NB4 (cell line): ENCODE results near the gene SCAMP5.

Experiments used
- DNase-seq: peaks from one replicate; pipeline ENCODE4 v3.0.0; 2010; ENCODE audit warnings: low read depth
- H3K4me3 ChIP-seq: one replicate; pipeline ENCODE4 v1.5.1; 2011; ENCODE audit warnings: mild to moderate bottlenecking, low read depth, low read length, moderate library complexity
- MYC ChIP-seq: IDR thresholded peaks from 2 replicates; pipeline ENCODE4 v1.6.1; 2011; ENCODE audit warnings: low read depth, low read length
- POLR2A ChIP-seq: IDR thresholded peaks from 2 replicates; pipeline ENCODE4 v1.6.1; 2011; ENCODE audit warnings: mild to moderate bottlenecking; ENCODE audit not compliant: insufficient read length; ENCODE audit errors: extremely low read depth
- TF ChIP-seq, protein P1 (sequence below): IDR thresholded peaks from one replicate; pipeline ENCODE4 v1.5.1; 2012; ENCODE audit warnings: low read depth, low read length
- TF ChIP-seq, protein P2 (sequence below): IDR thresholded peaks from 2 replicates; pipeline ENCODE4 v1.6.1; 2011; ENCODE audit warnings: low read depth, low read length

Gene SCAMP5

DNA sequence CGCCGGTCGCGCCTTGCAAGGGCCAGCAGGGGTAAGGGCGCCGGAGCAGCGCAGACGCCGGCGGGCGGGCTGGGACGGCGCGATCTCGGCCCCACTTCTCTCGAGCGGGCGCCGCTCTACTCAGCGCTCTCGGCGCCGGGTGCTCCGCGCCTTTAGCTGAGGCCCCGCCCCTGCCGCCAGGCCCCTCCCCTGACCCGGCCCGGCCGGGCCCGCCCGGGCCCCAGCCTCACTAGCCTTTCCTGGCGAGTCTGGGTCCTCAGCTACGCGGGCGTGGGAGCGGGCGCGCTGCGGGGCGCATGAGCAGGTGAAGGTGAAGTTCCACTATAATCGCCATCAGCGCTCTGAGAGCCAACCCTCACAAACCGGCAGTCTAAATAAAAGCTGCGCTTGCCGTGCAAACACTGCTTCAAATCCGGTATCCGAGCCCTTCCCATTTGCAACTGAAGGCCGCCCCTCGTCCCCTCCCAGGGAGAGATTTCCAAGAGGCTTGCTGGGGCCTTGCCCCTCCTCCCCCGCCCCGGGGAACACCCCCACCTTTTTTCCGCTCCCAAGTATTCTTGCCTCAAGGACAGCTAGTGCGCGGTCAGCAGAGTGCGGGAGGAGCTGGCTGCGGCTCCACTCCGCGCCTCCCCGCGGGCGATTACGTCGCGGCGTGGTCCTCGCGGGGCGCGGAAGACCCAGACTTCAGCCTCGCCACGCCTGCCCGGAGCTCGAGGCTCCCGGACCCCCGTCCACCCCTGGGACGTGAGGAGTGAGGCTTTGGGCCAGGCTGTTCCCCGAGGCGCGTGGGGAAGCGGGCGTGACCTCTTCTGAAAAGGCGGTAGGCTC is 38.5 kb upstream of the SCAMP5 start, which contains the start of gene RPP25:
RPP25 (minus strand) TSS at position 125 of the 828 bp plus-strand sequence. CDS start 189 bp downstream, outside the sequence.
- DNase-seq: peak; percentile 76
- H3K4me3 ChIP-seq: peak within 1 kb of the TSS; percentile 59
- no peak for TF ChIP-seq POLR2A

DNA sequence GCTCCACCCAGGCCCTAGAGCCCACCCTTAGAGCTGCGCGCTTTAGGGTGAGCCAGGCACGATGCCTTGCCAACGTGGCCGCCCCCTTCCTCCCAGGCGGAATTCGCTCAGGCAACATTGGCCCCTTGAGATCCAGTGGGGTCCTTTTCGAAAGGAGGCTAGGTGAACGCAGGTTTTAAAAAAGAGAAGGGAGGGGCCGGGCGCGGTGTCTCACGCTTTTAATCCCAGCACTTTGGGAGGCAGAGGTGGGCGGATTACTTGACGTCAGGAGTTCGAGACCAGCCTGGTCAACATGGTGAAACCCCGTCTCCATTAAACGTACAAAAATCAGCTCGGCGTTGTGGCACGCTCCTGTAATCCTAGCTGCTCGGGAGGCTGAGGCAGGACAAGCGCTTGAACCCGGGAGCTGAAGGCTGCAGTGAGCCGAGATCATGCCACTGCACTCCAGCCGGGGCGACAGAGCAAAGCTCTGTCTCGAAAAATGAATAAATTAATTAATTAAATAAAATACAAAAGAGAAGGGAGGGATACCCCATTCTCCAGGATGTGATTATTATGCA is 37.8 kb upstream of the SCAMP5 start:
- no peak for DNase-seq
- TF ChIP-seq, protein P1, sequence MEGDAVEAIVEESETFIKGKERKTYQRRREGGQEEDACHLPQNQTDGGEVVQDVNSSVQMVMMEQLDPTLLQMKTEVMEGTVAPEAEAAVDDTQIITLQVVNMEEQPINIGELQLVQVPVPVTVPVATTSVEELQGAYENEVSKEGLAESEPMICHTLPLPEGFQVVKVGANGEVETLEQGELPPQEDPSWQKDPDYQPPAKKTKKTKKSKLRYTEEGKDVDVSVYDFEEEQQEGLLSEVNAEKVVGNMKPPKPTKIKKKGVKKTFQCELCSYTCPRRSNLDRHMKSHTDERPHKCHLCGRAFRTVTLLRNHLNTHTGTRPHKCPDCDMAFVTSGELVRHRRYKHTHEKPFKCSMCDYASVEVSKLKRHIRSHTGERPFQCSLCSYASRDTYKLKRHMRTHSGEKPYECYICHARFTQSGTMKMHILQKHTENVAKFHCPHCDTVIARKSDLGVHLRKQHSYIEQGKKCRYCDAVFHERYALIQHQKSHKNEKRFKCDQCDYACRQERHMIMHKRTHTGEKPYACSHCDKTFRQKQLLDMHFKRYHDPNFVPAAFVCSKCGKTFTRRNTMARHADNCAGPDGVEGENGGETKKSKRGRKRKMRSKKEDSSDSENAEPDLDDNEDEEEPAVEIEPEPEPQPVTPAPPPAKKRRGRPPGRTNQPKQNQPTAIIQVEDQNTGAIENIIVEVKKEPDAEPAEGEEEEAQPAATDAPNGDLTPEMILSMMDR: no peak
- TF ChIP-seq, protein P2, sequence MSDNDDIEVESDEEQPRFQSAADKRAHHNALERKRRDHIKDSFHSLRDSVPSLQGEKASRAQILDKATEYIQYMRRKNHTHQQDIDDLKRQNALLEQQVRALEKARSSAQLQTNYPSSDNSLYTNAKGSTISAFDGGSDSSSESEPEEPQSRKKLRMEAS: no peak
- TF ChIP-seq MYC: no peak
- TF ChIP-seq POLR2A: no peak
- peak overlapping the region; percentile 59 for H3K4me3 ChIP-seq

DNA sequence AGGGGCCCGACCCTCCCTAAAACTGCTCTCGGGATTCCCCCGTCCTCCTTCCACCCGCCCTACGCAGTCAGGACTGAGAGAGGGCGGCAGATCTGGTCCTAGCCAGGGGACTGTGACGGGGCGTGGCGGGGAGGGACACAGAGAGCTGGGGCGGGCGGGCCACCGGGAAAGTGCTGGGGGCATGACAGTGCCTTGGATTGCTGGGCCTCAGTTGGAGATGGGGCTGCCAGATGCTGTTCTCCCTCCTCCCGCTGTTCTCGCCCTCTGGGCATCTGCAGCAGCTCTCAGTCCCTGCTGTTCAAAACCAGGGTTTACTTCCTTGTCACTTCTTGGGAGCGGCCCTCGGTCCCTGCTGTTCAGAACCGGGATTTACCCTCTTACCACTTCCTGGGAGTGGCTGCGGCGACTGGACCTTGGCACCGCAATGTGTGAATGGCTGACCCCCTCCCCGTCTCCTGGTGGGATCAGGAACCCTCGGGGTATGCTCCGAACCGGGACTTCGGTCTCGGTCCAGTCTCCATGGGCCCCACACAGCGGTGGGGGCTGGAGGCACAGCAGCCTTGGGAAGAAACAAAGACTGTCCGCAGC is 36.9 kb upstream of the SCAMP5 start:
- no peak for TF ChIP-seq POLR2A
- TF ChIP-seq, protein P1: no peak
- TF ChIP-seq, protein P2: no peak
- no peak for TF ChIP-seq MYC
- no peak overlapping the region for H3K4me3 ChIP-seq
- DNase-seq: no peak

DNA sequence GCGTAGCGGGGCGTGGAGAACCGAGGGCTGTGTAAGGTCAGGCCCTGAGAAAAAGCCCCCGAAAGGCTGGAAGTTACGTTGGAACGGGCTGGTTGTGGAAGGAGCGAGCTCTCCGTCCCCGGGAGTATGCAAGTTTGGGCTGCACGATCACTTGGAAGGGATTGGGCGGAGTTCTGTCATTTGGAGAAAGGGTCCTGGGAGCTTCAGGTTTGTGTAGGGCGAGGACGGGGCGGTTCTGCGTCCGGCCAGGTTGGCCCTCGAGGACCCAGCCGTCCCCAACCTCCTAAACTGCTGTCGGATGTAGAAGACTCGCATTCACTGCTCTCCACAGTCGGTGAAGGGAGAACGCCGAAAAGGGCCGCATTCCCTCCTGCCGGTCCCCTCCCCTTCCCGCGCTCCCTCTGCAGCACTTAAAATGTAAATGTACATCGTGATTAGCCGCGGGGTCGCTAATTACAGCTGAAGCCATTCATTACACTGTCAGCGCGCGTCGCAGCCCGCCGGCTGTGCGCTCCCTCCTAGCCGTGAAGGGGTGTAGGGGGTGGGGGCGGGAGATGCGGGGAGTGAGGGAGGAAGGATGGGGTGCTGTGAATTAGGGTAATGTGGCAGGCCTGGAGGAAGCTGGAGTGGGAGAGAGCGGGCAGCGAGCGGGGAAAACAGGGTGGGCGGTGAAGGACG is 36.3 kb upstream of the SCAMP5 start:
- TF ChIP-seq, protein P1: no peak
- TF ChIP-seq, protein P2: no peak
- TF ChIP-seq POLR2A: no peak
- TF ChIP-seq MYC: no peak
- H3K4me3 ChIP-seq: no peak overlapping the region
- DNase-seq: no peak

DNA sequence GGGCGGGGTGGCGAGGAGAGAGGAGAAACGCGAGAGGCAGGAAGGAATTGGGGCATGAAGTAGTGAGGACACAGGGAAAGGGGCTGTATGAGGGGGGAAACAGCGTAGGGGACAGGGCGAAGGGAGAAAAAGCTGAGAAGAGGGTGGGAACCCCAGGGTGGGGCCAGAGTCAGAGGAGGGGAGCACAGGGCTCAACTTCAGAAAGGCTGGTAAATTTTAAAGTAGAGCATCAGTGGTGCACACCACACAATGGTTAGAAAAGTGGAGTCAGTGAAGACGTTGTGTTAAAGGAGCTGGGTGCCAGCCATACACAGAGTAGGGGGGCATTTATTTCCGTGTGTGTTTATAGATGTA is 35.8 kb upstream of the SCAMP5 start:
- H3K4me3 ChIP-seq: no peak overlapping the region
- TF ChIP-seq POLR2A: no peak
- TF ChIP-seq MYC: no peak
- TF ChIP-seq, protein P1: no peak
- TF ChIP-seq, protein P2: no peak

DNA sequence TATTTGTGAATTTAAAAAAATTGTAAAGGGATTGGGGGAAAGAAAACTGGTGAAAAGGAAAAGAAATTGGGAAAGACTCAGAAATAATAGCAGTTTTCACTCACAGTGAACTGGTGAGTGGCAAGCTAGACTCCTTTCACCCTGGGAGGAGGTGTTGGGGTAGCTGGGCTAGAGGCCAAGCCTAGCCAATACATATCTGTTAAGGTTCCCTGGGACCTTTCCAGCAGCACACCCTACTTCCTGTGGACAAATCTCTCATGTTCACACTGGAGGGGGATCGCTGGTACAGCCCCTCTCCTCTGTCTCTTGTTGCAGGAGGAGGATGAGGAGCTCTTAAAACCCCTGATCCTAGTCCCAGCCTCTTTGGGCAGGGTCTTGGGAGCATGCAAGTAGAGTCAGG is 35.1 kb upstream of the SCAMP5 start:
- TF ChIP-seq, protein P1: no peak
- no peak for TF ChIP-seq POLR2A
- TF ChIP-seq, protein P2: no peak
- TF ChIP-seq MYC: no peak
- DNase-seq: no peak
- no peak overlapping the region for H3K4me3 ChIP-seq

More for the DNA sequence above, 35.8 kb upstream of the SCAMP5 start:
- DNase-seq: no peak
